Stimulated activated naive CD8-positive, alpha-beta T cell treated with anti-CD3 and anti-CD28 coated beads, Interleukin-15, amount 100 ng/mL, for 72 hours (primary cell): ENCODE data around the gene MINAR1.
"Not testable (repeated sequence)": the region's sequence is repeated elsewhere in the genome, so short reads cannot be mapped to it uniquely, and the experiment has no call there.

Source experiments
- ATAC-seq: fragments of 150-1000 bp; cut with Tn5 transposase; 2 replicates; pipeline ENCODE4 v1.10.0; 2021; ENCODE audit warnings: mild to moderate bottlenecking, moderate library complexity
- DNase-seq, 2 donors: peaks; one replicate each; pipeline ENCODE4 v3.0.0; 2021 to 2022
- H3K27ac Mint-ChIP-seq, 2 donors: one replicate each; pipeline ENCODE4 v1.8.0; 2022; ENCODE audit warnings: mild to moderate bottlenecking in 2 of 2, mixed read lengths in 2 of 2, moderate library complexity in 2 of 2
- H3K27me3 Mint-ChIP-seq: one replicate; pipeline ENCODE4 v1.8.0; 2022; ENCODE audit warnings: mixed read lengths
- H3K4me1 Mint-ChIP-seq: one replicate; pipeline ENCODE4 v1.8.0; 2022; ENCODE audit warnings: mild to moderate bottlenecking, mixed read lengths
- H3K4me3 Mint-ChIP-seq, 2 donors: one replicate each; pipeline ENCODE4 v1.8.0; 2022; ENCODE audit warnings: mild to moderate bottlenecking in 2 of 2, mixed read lengths in 2 of 2, moderate library complexity in 1 of 2
- H3K9me3 Mint-ChIP-seq, 2 donors: one replicate each; pipeline ENCODE4 v1.8.0; 2022; ENCODE audit warnings: mixed read lengths in 2 of 2

Gene MINAR1

DNA sequence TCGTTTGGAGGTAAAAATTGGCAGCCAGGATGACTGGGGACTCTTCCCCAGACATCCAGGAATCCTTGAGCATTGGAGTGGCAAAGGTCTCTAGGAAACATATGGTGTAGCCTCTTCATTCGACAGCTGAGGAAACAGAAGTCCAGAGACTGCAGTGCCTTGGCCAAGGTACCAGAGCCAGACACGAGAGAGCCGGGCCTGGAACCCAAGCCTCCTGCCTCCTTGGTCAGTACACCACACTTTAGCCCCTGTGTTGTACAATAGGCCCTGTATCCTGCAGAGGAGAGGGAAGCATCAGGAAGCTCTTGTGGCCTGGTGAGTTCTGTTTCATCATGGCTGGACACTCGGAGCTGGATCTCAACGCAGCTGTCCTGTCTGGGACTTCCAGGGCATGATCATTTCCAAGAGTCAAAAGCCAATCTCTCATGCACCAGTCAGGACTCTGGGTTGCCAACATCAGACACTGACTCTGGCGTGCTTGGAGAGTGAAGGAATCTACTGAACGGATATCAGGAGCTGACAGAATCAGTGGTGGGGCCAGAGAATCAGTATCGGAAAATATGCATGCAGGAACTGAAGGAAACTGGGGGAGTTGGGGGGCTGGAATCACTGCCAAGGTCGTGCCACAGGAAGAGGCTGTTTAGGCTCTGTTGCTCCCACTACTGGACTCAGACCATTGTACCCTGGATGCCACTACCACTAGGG, 6.4 kb upstream of the MINAR1 start:
- Mint-ChIP-seq H3K9me3 (no peaks in the 10 kb centered on the region), H3K27me3 (peaks cover 38% of the 10 kb centered on the region), H3K27ac (no peak overlapping the region), H3K4me1 (no peaks in the 10 kb centered on the region), H3K4me3 (no peak overlapping the region)
- ATAC-seq: no peak
- DNase-seq: no peak

DNA sequence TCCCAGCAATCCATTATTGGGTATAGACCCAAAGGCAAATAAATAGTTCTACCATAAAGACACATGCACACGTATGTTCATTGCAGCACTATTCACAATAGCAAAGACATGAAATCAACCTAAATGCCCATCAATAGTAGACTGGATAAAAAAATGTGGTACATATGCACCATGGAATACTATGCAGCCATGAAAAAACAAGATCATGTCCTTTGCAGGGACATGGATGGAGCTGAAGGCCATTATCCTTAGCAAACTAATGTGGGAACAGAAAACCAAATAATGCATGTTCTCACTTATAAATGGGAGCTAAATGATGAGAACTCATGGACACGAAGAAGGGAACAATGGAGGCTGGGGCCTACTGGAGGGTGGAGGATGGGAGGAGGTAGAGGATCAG, 5.2 kb upstream of the MINAR1 start:
- not testable (repeated sequence) for ATAC-seq, H3K4me3 Mint-ChIP-seq, H3K9me3 Mint-ChIP-seq, H3K27ac Mint-ChIP-seq, H3K4me1 Mint-ChIP-seq, DNase-seq
- H3K27me3 Mint-ChIP-seq: peaks cover 49% of the 10 kb centered on the region

GRCh38 chr15:79427781-79428598, 4.1 kb upstream of the MINAR1 start:
- H3K27me3 Mint-ChIP-seq: peaks cover 59% of the 10 kb centered on the region
- H3K4me1 Mint-ChIP-seq: peaks cover 14% of the 10 kb centered on the region
- ATAC-seq (no peak), DNase-seq (no peak)
- no peak overlapping the region for H3K27ac Mint-ChIP-seq
- no peaks in the 10 kb centered on the region for H3K9me3 Mint-ChIP-seq
- no peak overlapping the region for H3K4me3 Mint-ChIP-seq

- peaks cover 14% of the 10 kb centered on the region for H3K4me1 Mint-ChIP-seq
- H3K9me3 Mint-ChIP-seq: no peaks in the 10 kb centered on the region
- ATAC-seq (no peak), DNase-seq (no peak)
- no peak overlapping the region for H3K27ac Mint-ChIP-seq
- peaks cover 90% of the 10 kb centered on the region for H3K27me3 Mint-ChIP-seq
- peak overlapping the region; percentile 60 to 76 for H3K4me3 Mint-ChIP-seq
These were observed 1.1 kb upstream of the MINAR1 start for GRCh38 chr15:79430901-79431635.

DNA sequence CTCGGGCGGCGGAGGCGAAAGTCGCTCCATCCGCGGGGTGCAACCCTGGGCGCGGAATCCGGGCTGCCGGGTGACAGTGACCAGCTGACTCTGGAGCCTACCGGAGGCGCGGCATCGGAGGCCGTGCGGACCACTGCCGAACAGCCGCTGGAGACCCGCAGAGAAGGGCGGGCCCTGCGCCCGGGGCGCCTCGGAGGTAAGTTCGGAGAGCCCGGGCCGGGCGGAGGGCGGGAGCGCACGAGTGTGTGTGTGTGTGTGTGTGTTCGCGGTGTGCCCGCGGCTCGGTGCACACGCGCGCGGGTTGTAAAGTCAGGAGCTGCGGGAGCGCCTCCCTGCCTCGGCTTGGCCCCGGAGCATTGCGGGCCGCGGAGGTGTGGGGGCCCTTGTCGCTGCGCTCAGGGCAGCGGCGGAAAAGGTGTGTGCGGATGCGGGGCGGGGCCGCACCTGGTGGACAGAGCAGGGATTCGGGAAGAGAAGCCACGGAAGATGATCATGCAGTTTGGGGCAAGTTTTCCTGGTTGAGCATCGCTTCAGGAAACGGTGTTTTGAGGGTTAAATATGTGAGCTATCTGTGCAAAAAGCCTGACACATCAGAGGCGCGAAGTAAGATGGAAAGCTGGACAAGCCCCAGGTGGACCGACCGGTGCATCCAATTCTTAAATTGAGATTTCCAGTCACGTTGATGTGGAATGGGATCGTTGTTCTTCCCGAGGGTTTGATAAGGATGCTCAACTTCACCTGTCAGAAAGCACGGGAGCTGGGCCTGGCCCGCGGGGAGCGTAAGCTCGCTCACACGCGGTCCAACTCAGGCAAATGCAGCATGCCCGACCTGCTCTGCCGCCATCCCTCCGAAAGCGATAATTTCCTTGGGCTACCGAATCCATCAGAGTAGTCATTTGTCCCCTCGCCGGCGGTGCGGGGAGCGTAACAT, 474 bp downstream of the MINAR1 start:
- Mint-ChIP-seq H3K9me3 (no peaks in the 10 kb centered on the region), H3K27ac (no peak overlapping the region), H3K4me3 (peak overlapping the region; percentile 36 to 53), H3K27me3 (peaks cover 83% of the 10 kb centered on the region), H3K4me1 (peaks cover 14% of the 10 kb centered on the region)
- no peak for DNase-seq
- no peak for ATAC-seq

DNA sequence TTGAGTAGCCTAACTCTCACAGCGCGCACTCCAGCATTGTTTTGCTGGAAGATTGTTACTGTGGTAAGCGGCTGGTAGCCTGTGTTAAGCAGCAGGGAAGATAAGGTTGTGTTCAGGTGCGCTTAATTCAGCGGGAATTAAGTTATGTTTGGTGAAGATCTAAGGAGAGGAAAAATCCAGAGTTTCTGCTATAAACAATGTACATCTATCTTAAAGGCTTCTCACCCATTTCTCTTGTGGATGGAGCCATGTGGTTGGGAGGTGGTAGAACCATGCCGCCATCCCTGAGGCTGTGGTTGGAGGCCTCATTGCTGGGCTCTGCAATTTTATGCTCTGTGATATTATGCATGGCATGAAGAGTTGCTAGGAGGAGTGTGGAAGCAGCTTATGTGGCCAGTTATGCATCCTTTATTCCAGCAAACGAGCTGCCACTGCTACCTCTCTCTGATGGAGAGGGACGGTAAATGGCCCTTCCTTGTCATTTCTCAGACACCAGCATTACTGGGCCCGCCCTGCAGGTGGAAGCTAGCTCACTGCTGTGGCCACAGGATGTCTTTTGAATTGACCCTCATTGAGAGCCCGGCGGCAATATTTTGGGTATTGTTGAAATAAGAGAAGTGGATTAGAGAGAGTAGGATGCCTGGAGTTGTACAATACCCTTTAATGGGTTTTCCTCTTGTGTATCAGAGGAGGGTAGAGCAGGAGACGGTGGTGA, 1.3 kb downstream of the MINAR1 start:
- Mint-ChIP-seq H3K27ac (no peak overlapping the region), H3K27me3 (peaks cover 75% of the 10 kb centered on the region), H3K4me3 (no peak overlapping the region), H3K4me1 (peaks cover 14% of the 10 kb centered on the region), H3K9me3 (no peaks in the 10 kb centered on the region)
- ATAC-seq: no peak
- no peak for DNase-seq

GRCh38 chr15:79434361-79434760, 2.2 kb downstream of the MINAR1 start:
- Mint-ChIP-seq H3K27ac (no peak overlapping the region), H3K4me1 (peaks cover 14% of the 10 kb centered on the region), H3K9me3 (no peaks in the 10 kb centered on the region), H3K4me3 (no peak overlapping the region), H3K27me3 (peaks cover 66% of the 10 kb centered on the region)
- no peak for ATAC-seq
- no peak for DNase-seq

GRCh38 chr15:79436037-79436780, 4.1 kb downstream of the MINAR1 start:
- ATAC-seq (no peak), DNase-seq (no peak)
- Mint-ChIP-seq H3K4me3 (no peak overlapping the region), H3K27me3 (peaks cover 49% of the 10 kb centered on the region), H3K4me1 (peaks cover 11% of the 10 kb centered on the region), H3K27ac (no peak overlapping the region), H3K9me3 (no peaks in the 10 kb centered on the region)

GRCh38 chr15:79437275-79438000, 5.3 kb downstream of the MINAR1 start:
- no peak overlapping the region for H3K4me3 Mint-ChIP-seq
- H3K27ac Mint-ChIP-seq: peak overlapping the region in 1 of 2 donors; percentile 27
- H3K9me3 Mint-ChIP-seq: no peaks in the 10 kb centered on the region
- DNase-seq (no peak), ATAC-seq (peak; percentile 79)
- H3K27me3 Mint-ChIP-seq: peaks cover 37% of the 10 kb centered on the region
- H3K4me1 Mint-ChIP-seq: peaks cover 5% of the 10 kb centered on the region

DNA sequence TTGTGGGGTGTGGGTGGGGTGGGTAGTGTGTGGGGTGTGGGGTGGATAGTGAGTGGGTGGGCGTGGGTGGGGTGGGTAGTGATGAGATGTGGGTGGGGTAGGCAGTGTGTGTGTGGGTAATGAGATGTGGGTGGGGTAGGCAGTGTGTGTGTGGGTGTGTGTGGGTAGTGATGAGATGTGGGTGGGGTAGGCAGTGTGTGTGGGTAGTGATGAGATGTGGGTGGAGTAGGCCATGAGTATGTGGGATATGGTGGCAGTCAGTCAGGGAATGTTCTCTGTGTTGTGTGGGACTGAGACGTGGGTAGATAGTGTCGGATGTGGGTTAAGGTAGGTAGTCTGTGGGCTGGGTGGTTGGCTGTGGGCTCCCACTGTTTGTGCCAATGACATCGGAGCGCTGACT, 7.1 kb downstream of the MINAR1 start:
- Mint-ChIP-seq H3K27ac (no peak overlapping the region), H3K4me3 (no peak overlapping the region), H3K27me3 (peaks cover 19% of the 10 kb centered on the region), H3K9me3 (no peaks in the 10 kb centered on the region), H3K4me1 (no peaks in the 10 kb centered on the region)
- DNase-seq: no peak
- ATAC-seq: peak; percentile 31

DNA sequence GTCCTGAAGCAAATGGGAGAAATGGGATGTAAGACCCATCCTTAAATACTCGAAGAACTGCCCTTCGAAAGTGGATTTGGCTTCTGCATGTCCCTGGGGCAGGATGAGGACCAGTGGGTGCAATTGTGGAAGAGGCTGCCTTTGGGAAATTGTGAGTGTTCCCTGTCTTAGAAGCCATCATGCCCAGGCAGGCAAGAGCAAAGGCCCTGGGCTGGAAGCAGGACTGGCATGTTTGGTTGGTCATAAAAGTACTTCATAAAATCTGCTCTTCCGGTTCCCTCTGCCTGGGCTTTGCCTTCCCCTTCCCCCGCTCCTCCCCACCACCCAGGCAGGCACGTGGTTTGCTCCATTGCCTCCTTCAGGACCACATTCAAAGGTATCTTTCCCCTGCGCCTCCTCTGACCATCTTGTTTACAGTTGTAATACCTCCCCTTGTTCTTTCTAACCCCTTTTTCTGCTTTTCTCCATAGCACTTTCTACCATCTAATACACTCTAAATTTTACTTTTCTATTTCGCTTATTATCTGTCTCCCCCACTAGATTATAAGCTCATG, 8.3 kb downstream of the MINAR1 start:
- Mint-ChIP-seq H3K27ac (no peak overlapping the region), H3K27me3 (peaks cover 7% of the 10 kb centered on the region), H3K9me3 (no peaks in the 10 kb centered on the region), H3K4me3 (no peak overlapping the region), H3K4me1 (no peaks in the 10 kb centered on the region)
- DNase-seq: no peak
- ATAC-seq: no peak

- DNase-seq (no peak), ATAC-seq (no peak)
- H3K27ac Mint-ChIP-seq: no peak overlapping the region
These were observed 10.8 kb downstream of the MINAR1 start for GRCh38 chr15:79442911-79443310.

DNA sequence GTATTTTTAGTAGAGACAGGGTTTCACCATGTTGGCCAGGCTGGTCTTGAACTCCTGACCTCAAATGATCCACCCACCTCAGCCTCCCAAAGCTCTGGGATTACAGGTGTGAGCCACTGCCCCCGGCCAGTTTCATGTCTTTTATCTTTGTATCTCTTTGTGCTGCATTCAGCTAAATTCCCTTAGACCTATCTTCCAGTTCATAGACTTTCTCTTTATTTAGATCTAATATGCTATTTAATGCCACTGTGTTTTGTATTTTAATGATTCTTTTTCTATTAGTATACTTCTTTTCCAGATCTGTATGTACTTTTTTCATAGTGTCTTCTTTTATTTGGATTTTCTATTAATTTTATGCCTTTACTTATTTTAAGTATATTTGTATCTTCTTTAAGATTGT, 14.9 kb downstream of the MINAR1 start:
- ATAC-seq: no peak
- Mint-ChIP-seq H3K27ac (no peak overlapping the region), H3K4me1 (no peaks in the 10 kb centered on the region), H3K4me3 (no peak overlapping the region), H3K9me3 (peaks cover 7 to 12% of the 10 kb centered on the region in 2 donors), H3K27me3 (no peaks in the 10 kb centered on the region)
- no peak for DNase-seq

More at GRCh38 chr15:79442911-79443310, 10.8 kb downstream of the MINAR1 start:
- H3K4me1 Mint-ChIP-seq: no peaks in the 10 kb centered on the region
- peaks cover 7 to 12% of the 10 kb centered on the region in 2 donors for H3K9me3 Mint-ChIP-seq
- no peaks in the 10 kb centered on the region for H3K27me3 Mint-ChIP-seq
- no peak overlapping the region for H3K4me3 Mint-ChIP-seq
